ENCODE results near the gene CLINT1. TPM values are rescaled to one million over a fixed set of nuclear protein-coding genes. Genes with fewer than 3 reads are reported as not detected.
"Not testable (repeated sequence)": the region's sequence is repeated elsewhere in the genome, so short reads cannot be mapped to it uniquely, and the experiment has no call there.

CLINT1 gene
- total and polyA plus RNA-seq, 9 of the 15 experiments (the other 6 are each of a cell fraction or from before 2014, with no cell fraction given) = 23.6 to 125 (median 71.4) TPM

DNA sequence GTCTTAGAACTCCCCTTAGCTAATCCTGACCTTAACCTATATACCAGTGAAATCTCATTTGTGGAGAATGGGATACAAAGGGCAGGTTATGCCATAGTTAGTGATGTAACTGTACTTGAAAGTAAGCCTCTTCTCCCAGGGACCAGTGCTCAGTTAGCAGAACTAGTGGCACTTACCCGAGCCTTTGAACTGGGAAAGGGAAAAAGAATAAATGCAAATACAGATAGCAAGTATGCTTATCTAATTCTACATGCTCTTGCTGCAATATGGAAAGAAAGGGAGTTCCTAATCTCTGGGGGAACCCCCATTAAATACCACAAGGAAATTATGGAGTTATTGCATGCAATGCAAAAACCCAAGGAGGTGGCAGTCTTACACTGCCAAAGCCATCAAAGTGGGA, 26.1 kb upstream of the CLINT1 start:
- in situ Hi-C loops (cut with MboI); H3K9me1 ChIP-seq (ENCODE audit: control insufficient read depth, insufficient read depth, low read length); POLR2A ChIA-PET; BruUV-seq (replicated peaks); H3K4me3 ChIP-seq; H3K27ac ChIP-seq (ENCODE audit: extremely low read depth, low read depth, low read length); H3K4me2 ChIP-seq (ENCODE audit: insufficient read depth, low read length); H3K27me3 ChIP-seq (ENCODE audit: control insufficient read depth in 2 of 2, insufficient read depth in 2 of 2, low read length in 2 of 2); DNase-seq (ENCODE audit: extremely low read depth in 1 of 4, low spot score in 3 of 4); intact Hi-C loops (cut with micrococcal nuclease); H3K79me2 ChIP-seq (ENCODE audit: control insufficient read depth, insufficient read depth, low read length); ATAC-seq; H2AFZ ChIP-seq (ENCODE audit: low read depth, low read length); FAIRE-seq; H3K9ac ChIP-seq (ENCODE audit: insufficient read depth in 1 of 2, low read depth in 2 of 2, low read length in 2 of 2); CTCF ChIA-PET (ENCODE audit: low intra/inter-chr PET ratio); H3K4me1 ChIP-seq (replicated peaks in 1 of 2; ENCODE audit: control insufficient read depth in 2 of 2, insufficient read depth in 2 of 2, low read length in 2 of 2); H3K36me3 ChIP-seq (ENCODE audit: control insufficient read depth, insufficient read depth, low read length); H3K9me3 ChIP-seq (replicated peaks; ENCODE audit: control insufficient read depth, insufficient read depth, low read depth, low read length); H4K20me1 ChIP-seq (replicated peaks; ENCODE audit: control insufficient read depth, insufficient read depth, low read length): not testable (repeated sequence)
- 0% methylated on average over 1 of the region's 1 CpG for WGBS (ENCODE audit: insufficient coverage, low coverage, missing lambda C conversion rate)

DNA sequence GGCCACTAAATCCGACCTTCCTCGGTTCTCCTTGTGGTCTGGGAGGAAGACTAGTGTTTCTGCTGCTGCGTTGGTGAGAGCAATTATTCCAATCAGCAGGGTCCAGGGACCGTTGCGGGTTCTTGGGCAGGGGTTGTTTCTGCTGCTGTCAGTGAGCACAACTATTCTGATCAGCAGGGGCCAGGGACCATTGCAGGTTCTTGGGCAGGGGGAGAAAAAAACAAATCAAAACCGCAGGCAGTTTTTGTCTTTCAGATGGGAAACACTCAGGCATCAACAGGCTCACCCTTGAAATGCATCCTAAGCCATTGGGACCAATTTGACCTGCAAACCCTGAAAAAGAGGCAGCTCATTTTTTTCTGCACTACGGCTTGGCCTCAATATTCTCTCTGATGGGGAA, 22.6 kb upstream of the CLINT1 start:
- CTCF ChIA-PET (ENCODE audit: low intra/inter-chr PET ratio); H3K9me1 ChIP-seq (ENCODE audit: control insufficient read depth, insufficient read depth, low read length); POLR2A ChIA-PET; H2AFZ ChIP-seq (ENCODE audit: low read depth, low read length); intact Hi-C loops (cut with micrococcal nuclease); H3K36me3 ChIP-seq (ENCODE audit: control insufficient read depth, insufficient read depth, low read length); H3K27ac ChIP-seq (ENCODE audit: extremely low read depth, low read depth, low read length); DNase-seq (ENCODE audit: extremely low read depth in 1 of 4, low spot score in 3 of 4); H3K4me3 ChIP-seq; FAIRE-seq; ATAC-seq; H3K9me3 ChIP-seq (replicated peaks; ENCODE audit: control insufficient read depth, insufficient read depth, low read depth, low read length); H3K9ac ChIP-seq (ENCODE audit: insufficient read depth in 1 of 2, low read depth in 2 of 2, low read length in 2 of 2); H3K79me2 ChIP-seq (ENCODE audit: control insufficient read depth, insufficient read depth, low read length); H3K4me1 ChIP-seq (replicated peaks in 1 of 2; ENCODE audit: control insufficient read depth in 2 of 2, insufficient read depth in 2 of 2, low read length in 2 of 2); H3K27me3 ChIP-seq (ENCODE audit: control insufficient read depth in 2 of 2, insufficient read depth in 2 of 2, low read length in 2 of 2); H3K4me2 ChIP-seq (ENCODE audit: insufficient read depth, low read length); BruUV-seq (replicated peaks); H4K20me1 ChIP-seq (replicated peaks; ENCODE audit: control insufficient read depth, insufficient read depth, low read length); in situ Hi-C loops (cut with MboI): not testable (repeated sequence)
- 7% methylated on average over 7 of the region's 7 CpGs for WGBS (ENCODE audit: insufficient coverage, low coverage, missing lambda C conversion rate)

All from K562 (cell line).